ENCODE results near the gene USP33.

DNA sequence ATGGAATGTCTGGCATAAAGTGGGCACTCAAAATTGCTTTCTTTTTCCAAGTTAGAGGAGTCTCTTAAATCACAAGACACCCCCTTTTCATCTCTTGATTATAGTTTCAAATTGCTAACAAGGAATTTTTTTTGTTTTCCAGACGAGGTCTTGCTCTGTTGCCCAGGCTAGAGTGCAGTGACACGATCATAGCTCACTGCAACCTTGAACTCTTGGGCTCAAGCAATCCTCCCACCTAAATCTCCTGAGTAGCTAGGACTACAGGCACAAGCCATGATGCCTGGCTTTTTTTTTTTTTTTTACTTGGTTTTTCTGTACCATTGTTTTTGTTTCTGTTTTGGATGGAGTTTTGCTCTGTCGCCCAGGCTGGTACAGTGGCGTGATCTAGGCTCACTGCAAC, 98.0 kb downstream of the USP33 start:
- TF ChIP-seq ZNF274 (IDR thresholded peaks at IDR 0.05; ENCODE audit: low read depth, low read length) (no peak), YY1 (IDR thresholded peaks at IDR 0.05; ENCODE audit: insufficient read depth, insufficient read length) (no peak)
